Naive thymus-derived CD4-positive, alpha-beta T cell (primary cell): ENCODE data around the gene CDC14B. TPM values are rescaled to one million over a fixed set of nuclear protein-coding genes. Genes with fewer than 3 reads are reported as not detected.

ENCODE experiments used
- ATAC-seq: fragments of 150-1000 bp; cut with Tn5 transposase; 2 replicates; pipeline ENCODE4 v1.10.0; 2021; ENCODE audit warnings: mild to moderate bottlenecking, moderate library complexity
- CTCF ChIA-PET: fragments of 350-600 bp; sonication (Branson Sonifier 250); formaldehyde crosslinking; loops from one replicate; lab custom pipeline; 2021; ENCODE audit warnings: antibody characterized with exemption; lab: Charles Lee
- POLR2A ChIA-PET: fragments of 350-600 bp; sonication (Branson Sonifier 250); formaldehyde crosslinking; loops from one replicate; lab custom pipeline; 2021; ENCODE audit warnings: antibody characterized with exemption, inconsistent platforms; lab: Charles Lee
- DNase-seq, 9 donors: peaks; one replicate each; pipeline versions ENCODE4 v3.0.0 to v3.0.0-alpha.2; 2020 to 2022; ENCODE audit warnings: mixed read lengths in 1 of 9
- H3K27ac ChIP-seq: one replicate; pipeline ENCODE4 v1.7.0; 2013; ENCODE audit warnings: mild to moderate bottlenecking, low read depth, low read length, moderate library complexity
- H3K27me3 ChIP-seq, 2 donors: one replicate each; pipeline ENCODE4 v1.7.0; 2013; ENCODE audit warnings: low read length in 2 of 2, mild to moderate bottlenecking in 2 of 2, moderate library complexity in 2 of 2; ENCODE audit not compliant: control insufficient read depth in 2 of 2, insufficient read depth in 2 of 2
- H3K36me3 ChIP-seq, 3 experiments: 1 replicate in 2 of 3; 2 replicates in 1 of 3; pipeline ENCODE4 v1.7.0; 2013; ENCODE audit warnings: low read length in 3 of 3, mild to moderate bottlenecking in 3 of 3, moderate library complexity in 1 of 3; ENCODE audit not compliant: insufficient read depth in 3 of 3, control insufficient read depth in 2 of 3
- H3K4me1 ChIP-seq, 2 donors: one replicate each; pipeline ENCODE4 v1.7.0; 2013; ENCODE audit warnings: low read length in 2 of 2, mild to moderate bottlenecking in 2 of 2, moderate library complexity in 1 of 2; ENCODE audit not compliant: control insufficient read depth in 2 of 2, insufficient read depth in 2 of 2
- H3K4me3 ChIP-seq: 2 replicates; pipeline ENCODE4 v1.7.0; 2013; ENCODE audit warnings: mild to moderate bottlenecking, low read length
- H3K9me3 ChIP-seq, 3 experiments: 1 replicate in 2 of 3; 2 replicates in 1 of 3; pipeline ENCODE4 v1.7.0; 2013; ENCODE audit warnings: low read length in 3 of 3; ENCODE audit not compliant: control insufficient read depth in 2 of 3
- H3K27ac Mint-ChIP-seq, 9 donors: one replicate each; pipeline ENCODE4 v1.8.0; 2020 to 2022; ENCODE audit warnings: mixed read lengths in 9 of 9, mild to moderate bottlenecking in 8 of 9, moderate library complexity in 5 of 9, inconsistent platforms in 2 of 9
- H3K27me3 Mint-ChIP-seq, 5 donors: one replicate each; pipeline ENCODE4 v1.8.0; 2021 to 2022; ENCODE audit warnings: mixed read lengths in 5 of 5, mild to moderate bottlenecking in 1 of 5
- H3K36me3 Mint-ChIP-seq, 5 donors: one replicate each; pipeline ENCODE4 v1.8.0; 2020 to 2022; ENCODE audit warnings: mixed read lengths in 5 of 5, mild to moderate bottlenecking in 3 of 5, inconsistent platforms in 1 of 5
- H3K4me1 Mint-ChIP-seq, 7 donors: one replicate each; pipeline ENCODE4 v1.8.0; 2020 to 2022; ENCODE audit warnings: mixed read lengths in 7 of 7, mild to moderate bottlenecking in 3 of 7, inconsistent platforms in 1 of 7
- H3K4me3 Mint-ChIP-seq, 10 donors: one replicate each; pipeline ENCODE4 v1.8.0; 2020 to 2022; ENCODE audit warnings: mild to moderate bottlenecking in 10 of 10, mixed read lengths in 10 of 10, moderate library complexity in 6 of 10, inconsistent platforms in 2 of 10
- H3K9me3 Mint-ChIP-seq, 11 donors: one replicate each; pipeline ENCODE4 v1.8.0; 2020 to 2022; ENCODE audit warnings: mixed read lengths in 11 of 11, mild to moderate bottlenecking in 4 of 11, inconsistent platforms in 1 of 11, moderate library complexity in 1 of 11
- intact Hi-C, 2 donors: fragments of 100-400 bp; cut with micrococcal nuclease; formaldehyde crosslinking; loops; one replicate each; pipeline ENCODE4 v1.15.1; 2023
- polyA plus RNA-seq, 2 donors: library from polyadenylated mRNA; unstranded; fragments of 300-500 nt; fragmentation: Illumina TruSeq; gene quantifications; one replicate each; pipeline ENCODE4 v1.2.3, GENCODE V29; 2021
- total RNA-seq, 6 experiments: library from RNA in 5 of 6; stranded (reverse) in 5 of 6; gene quantifications; 1 replicate in 5 of 6; 2 replicates in 1 of 6; pipeline ENCODE4 v1.2.3 and lab custom pipeline; 2021 to 2026

CDC14B gene
- total and polyA plus RNA-seq, 7 experiments from 2014 or later, result 0.41 to 16.5 (median 9.4) TPM

GRCh38 chr9:96612966-96613589, 6.6 kb downstream of the CDC14B start:
- H3K27ac ChIP-seq, result no peak overlapping the region
- Mint-ChIP-seq H3K4me1 (peaks cover 0 to 2% (median 0%) of the 10 kb centered on the region in 7 donors), H3K36me3 (no peaks in the 10 kb centered on the region), H3K9me3 (peaks cover 0 to 1% (median 0%) of the 10 kb centered on the region in 11 donors), H3K4me3 (no peak overlapping the region), H3K27ac (no peak overlapping the region), H3K27me3 (peaks cover 32 to 76% (median 67%) of the 10 kb centered on the region in 5 donors)
- H3K4me1 ChIP-seq, result no peaks in the 10 kb centered on the region
- no peak overlapping the region for H3K4me3 ChIP-seq
- POLR2A ChIA-PET, result no interaction called here
- H3K9me3 ChIP-seq, result no peaks in the 10 kb centered on the region
- intact Hi-C loops, result no loop called here
- H3K27me3 ChIP-seq, result peaks cover 0 to 2% of the 10 kb centered on the region in 2 donors
- DNase-seq, result no peak
- no peak for ATAC-seq
- CTCF ChIA-PET, result no interaction called here
- H3K36me3 ChIP-seq, result no peaks in the 10 kb centered on the region

GRCh38 chr9:96612105-96612965, 7.3 kb downstream of the CDC14B start:
- Histone ChIP-seq H3K36me3 (no peaks in the 10 kb centered on the region), H3K4me1 (no peaks in the 10 kb centered on the region), H3K27ac (no peak overlapping the region), H3K27me3 (peaks cover 0 to 2% of the 10 kb centered on the region in 2 donors), H3K9me3 (no peaks in the 10 kb centered on the region), H3K4me3 (no peak overlapping the region)
- no peak for DNase-seq
- Mint-ChIP-seq H3K27ac (no peak overlapping the region), H3K4me3 (no peak overlapping the region), H3K36me3 (no peaks in the 10 kb centered on the region), H3K27me3 (peaks cover 35 to 70% (median 64%) of the 10 kb centered on the region in 5 donors), H3K9me3 (peaks cover 0 to 1% (median 0%) of the 10 kb centered on the region in 11 donors), H3K4me1 (no peaks in the 10 kb centered on the region)
- CTCF ChIA-PET, result no interaction called here
- no peak for ATAC-seq
- POLR2A ChIA-PET, result no interaction called here
- intact Hi-C loops, result no loop called here

GRCh38 chr9:96611302-96611701, 8.3 kb downstream of the CDC14B start:
- Histone ChIP-seq H3K4me1 (no peaks in the 10 kb centered on the region), H3K9me3 (no peaks in the 10 kb centered on the region), H3K27me3 (no peaks in the 10 kb centered on the region), H3K4me3 (no peak overlapping the region), H3K36me3 (no peaks in the 10 kb centered on the region), H3K27ac (no peak overlapping the region)
- Mint-ChIP-seq H3K27me3 (peaks cover 35 to 64% (median 58%) of the 10 kb centered on the region in 5 donors), H3K4me1 (no peaks in the 10 kb centered on the region), H3K4me3 (no peak overlapping the region), H3K36me3 (no peaks in the 10 kb centered on the region), H3K9me3 (no peaks in the 10 kb centered on the region), H3K27ac (no peak overlapping the region)
- ChIA-PET POLR2A (no interaction called here), CTCF (no interaction called here)
- ATAC-seq (no peak), DNase-seq (no peak)
- intact Hi-C loops, result no loop called here

- ChIA-PET CTCF (no interaction called here), POLR2A (no interaction called here)
- Mint-ChIP-seq H3K9me3 (no peaks in the 10 kb centered on the region), H3K4me3 (no peak overlapping the region), H3K36me3 (no peaks in the 10 kb centered on the region), H3K27me3 (peaks cover 35 to 57% (median 49%) of the 10 kb centered on the region in 5 donors), H3K27ac (no peak overlapping the region), H3K4me1 (no peaks in the 10 kb centered on the region)
- intact Hi-C loops, result no loop called here
- no peak overlapping the region for H3K27ac ChIP-seq
- no peaks in the 10 kb centered on the region for H3K36me3 ChIP-seq
- no peak overlapping the region for H3K4me3 ChIP-seq
- H3K27me3 ChIP-seq, result no peaks in the 10 kb centered on the region
- DNase-seq (no peak), ATAC-seq (no peak)
- H3K4me1 ChIP-seq, result no peaks in the 10 kb centered on the region
- H3K9me3 ChIP-seq, result no peaks in the 10 kb centered on the region
Observed at GRCh38 chr9:96609732-96610131, 9.9 kb downstream of the CDC14B start.

- Mint-ChIP-seq H3K9me3 (no peaks in the 10 kb centered on the region), H3K36me3 (no peaks in the 10 kb centered on the region), H3K4me3 (no peak overlapping the region), H3K27me3 (peaks cover 33 to 46% (median 38%) of the 10 kb centered on the region in 5 donors), H3K4me1 (no peaks in the 10 kb centered on the region), H3K27ac (no peak overlapping the region)
- CTCF ChIA-PET, result interaction anchor here (0.6 kb wide), 1 partner anchor 30 kb away, joined by 3 read pairs; no protein-coding TSS in a partner anchor
- Histone ChIP-seq H3K27me3 (no peaks in the 10 kb centered on the region), H3K4me1 (no peaks in the 10 kb centered on the region), H3K4me3 (no peak overlapping the region), H3K27ac (no peak overlapping the region), H3K9me3 (no peaks in the 10 kb centered on the region), H3K36me3 (no peaks in the 10 kb centered on the region)
- DNase-seq, result no peak
- POLR2A ChIA-PET, result no interaction called here
- intact Hi-C loops, result no loop called here
- ATAC-seq, result no peak
Observed at GRCh38 chr9:96607971-96608370, 11.7 kb downstream of the CDC14B start.

- POLR2A ChIA-PET, result no interaction called here
- H3K9me3 ChIP-seq, result no peaks in the 10 kb centered on the region
- CTCF ChIA-PET, result no interaction called here
- no peaks in the 10 kb centered on the region for H3K27me3 ChIP-seq
- Mint-ChIP-seq H3K36me3 (no peaks in the 10 kb centered on the region), H3K9me3 (no peaks in the 10 kb centered on the region), H3K4me1 (no peaks in the 10 kb centered on the region), H3K27me3 (peaks cover 15 to 26% (median 22%) of the 10 kb centered on the region in 5 donors), H3K4me3 (no peak overlapping the region), H3K27ac (no peak overlapping the region)
- no peaks in the 10 kb centered on the region for H3K4me1 ChIP-seq
- intact Hi-C loops, result no loop called here
- H3K27ac ChIP-seq, result no peak overlapping the region
- no peaks in the 10 kb centered on the region for H3K36me3 ChIP-seq
- H3K4me3 ChIP-seq, result no peak overlapping the region
- DNase-seq, result no peak
- no peak for ATAC-seq
Observed at GRCh38 chr9:96605328-96605727, 14.3 kb downstream of the CDC14B start.
